Fibroblast of the aortic adventitia (primary cell): ENCODE results near the gene CHMP5. TPM values are rescaled to one million over a fixed set of nuclear protein-coding genes. Genes with fewer than 3 reads are reported as not detected.

Experiments used
- DNase-seq: peaks from one replicate; pipeline ENCODE4 v3.0.0-alpha.2; 2010; ENCODE audit warnings: low read depth
- H3K4me3 ChIP-seq: 2 replicates; pipeline ENCODE4 v1.5.1; 2011; ENCODE audit warnings: low read depth, mild to moderate bottlenecking, control low read depth, low read length, moderate library complexity
- total RNA-seq: library from RNA; depleted of rRNA; stranded (reverse); fragments of >200 nt; gene quantifications from 2 replicates; pipeline ENCODE4 v1.2.3, GENCODE V29; 2012; ENCODE audit warnings: low replicate concordance
- TF ChIP-seq, protein P1 (sequence below): IDR thresholded peaks from 2 replicates; pipeline ENCODE4 v1.5.1; 2011; ENCODE audit warnings: mild to moderate bottlenecking, low read length, control low read depth, inconsistent platforms; ENCODE audit not compliant: insufficient read depth

The CHMP5 gene
- total RNA-seq, 1 donor = 87.4 TPM

DNA sequence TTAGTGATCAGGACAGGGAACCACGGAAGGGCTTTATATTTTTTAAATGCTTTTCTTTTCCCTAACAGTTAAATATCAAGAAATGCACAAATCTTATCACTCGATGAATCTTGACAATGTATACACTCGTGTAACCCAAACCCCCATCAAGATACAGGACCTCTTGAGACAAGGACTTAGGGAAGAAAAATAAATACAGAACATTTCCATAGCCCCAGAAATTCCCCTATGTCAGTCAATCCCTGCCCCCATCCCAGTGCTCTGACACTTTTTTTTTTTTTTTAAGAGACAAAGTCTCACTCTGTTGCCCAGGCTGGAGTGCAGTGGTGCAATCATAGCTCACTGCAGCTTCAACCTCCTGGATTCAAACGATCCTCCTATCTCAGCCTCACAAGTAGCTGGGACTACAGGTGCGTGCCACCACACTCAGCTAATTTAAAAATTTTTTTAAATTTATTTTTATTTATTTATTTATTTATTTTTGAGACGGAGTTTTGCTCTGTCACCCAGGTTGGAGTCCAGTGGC is 22.2 kb upstream of the CHMP5 start:
- no peak for DNase-seq
- no peak overlapping the region for H3K4me3 ChIP-seq
- TF ChIP-seq, protein P1, sequence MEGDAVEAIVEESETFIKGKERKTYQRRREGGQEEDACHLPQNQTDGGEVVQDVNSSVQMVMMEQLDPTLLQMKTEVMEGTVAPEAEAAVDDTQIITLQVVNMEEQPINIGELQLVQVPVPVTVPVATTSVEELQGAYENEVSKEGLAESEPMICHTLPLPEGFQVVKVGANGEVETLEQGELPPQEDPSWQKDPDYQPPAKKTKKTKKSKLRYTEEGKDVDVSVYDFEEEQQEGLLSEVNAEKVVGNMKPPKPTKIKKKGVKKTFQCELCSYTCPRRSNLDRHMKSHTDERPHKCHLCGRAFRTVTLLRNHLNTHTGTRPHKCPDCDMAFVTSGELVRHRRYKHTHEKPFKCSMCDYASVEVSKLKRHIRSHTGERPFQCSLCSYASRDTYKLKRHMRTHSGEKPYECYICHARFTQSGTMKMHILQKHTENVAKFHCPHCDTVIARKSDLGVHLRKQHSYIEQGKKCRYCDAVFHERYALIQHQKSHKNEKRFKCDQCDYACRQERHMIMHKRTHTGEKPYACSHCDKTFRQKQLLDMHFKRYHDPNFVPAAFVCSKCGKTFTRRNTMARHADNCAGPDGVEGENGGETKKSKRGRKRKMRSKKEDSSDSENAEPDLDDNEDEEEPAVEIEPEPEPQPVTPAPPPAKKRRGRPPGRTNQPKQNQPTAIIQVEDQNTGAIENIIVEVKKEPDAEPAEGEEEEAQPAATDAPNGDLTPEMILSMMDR = no peak

GRCh38 chr9:33244137-33244784 is 20.6 kb upstream of the CHMP5 start:
- TF ChIP-seq, protein P1 = no peak
- DNase-seq = no peak
- H3K4me3 ChIP-seq = no peak overlapping the region

GRCh38 chr9:33245341-33245740 is 19.5 kb upstream of the CHMP5 start:
- no peak overlapping the region for H3K4me3 ChIP-seq
- no peak for DNase-seq
- TF ChIP-seq, protein P1 = no peak

DNA sequence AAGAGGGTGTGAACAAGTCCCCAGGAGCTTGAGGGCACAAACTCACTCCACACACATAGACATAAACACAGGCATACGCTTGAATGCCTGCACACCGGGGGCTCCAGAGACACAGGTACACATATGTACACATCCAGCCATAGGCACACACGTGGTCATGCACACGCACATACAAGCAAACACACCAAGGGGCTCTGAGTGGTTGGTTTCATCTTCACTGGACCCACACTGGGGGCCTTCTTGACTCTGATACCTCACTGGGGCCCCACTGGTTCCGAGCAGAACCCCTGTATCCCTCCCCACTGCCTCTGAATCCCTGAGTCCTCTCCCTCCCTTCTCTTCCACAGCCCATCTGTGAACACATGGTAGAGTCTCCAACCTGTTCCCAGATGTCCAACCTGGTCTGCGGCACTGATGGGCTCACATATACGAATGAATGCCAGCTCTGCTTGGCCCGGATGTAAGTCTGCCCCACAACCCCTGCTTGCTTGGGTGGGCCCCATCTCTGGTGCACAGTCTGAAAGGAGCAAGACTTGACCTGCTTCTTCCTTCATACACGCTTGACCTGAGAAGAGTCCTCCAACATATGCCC is 18.5 kb upstream of the CHMP5 start:
- no peak for DNase-seq
- TF ChIP-seq, protein P1 = no peak
- no peak overlapping the region for H3K4me3 ChIP-seq

GRCh38 chr9:33248606-33249005 is 16.2 kb upstream of the CHMP5 start:
- TF ChIP-seq, protein P1 = no peak
- DNase-seq = no peak
- no peak overlapping the region for H3K4me3 ChIP-seq

- DNase-seq = no peak
- TF ChIP-seq, protein P1 = no peak
Observed at GRCh38 chr9:33249087-33249658, 15.7 kb upstream of the CHMP5 start.

More at GRCh38 chr9:33249087-33249658, 15.7 kb upstream of the CHMP5 start:
- H3K4me3 ChIP-seq = no peak overlapping the region
